ENCODE data around the gene CRADD. TPM values are rescaled to one million over a fixed set of nuclear protein-coding genes. Genes with fewer than 3 reads are reported as not detected.

The CRADD gene
- total and polyA plus RNA-seq, 2 donors (not counting 3 experiments of a cell fraction or from before 2014, with no cell fraction given), result 11.7 to 14.5 TPM

GRCh38 chr12:93876360-93876759 lies 199.2 kb downstream of the CRADD start:
- Histone ChIP-seq H3K9me3 (replicated peaks; ENCODE audit: control insufficient read depth, insufficient read depth, low read length) (no peaks in the 10 kb centered on the region), H3K79me2 (ENCODE audit: control insufficient read depth, insufficient read depth, low read length) (no peaks in the 10 kb centered on the region), H3K36me3 (ENCODE audit: control insufficient read depth in 2 of 2, extremely low read depth in 1 of 2, insufficient read depth in 2 of 2, low read length in 2 of 2) (no peaks in the 10 kb centered on the region), H3K27ac (ENCODE audit: insufficient read depth, low read depth, low read length) (no peak overlapping the region), H3K4me3 (replicated peaks in 1 of 3; ENCODE audit: insufficient read depth in 1 of 3, low read depth in 1 of 3, low read length in 3 of 3) (no peak overlapping the region), H3K27me3 (ENCODE audit: control insufficient read depth in 2 of 2, insufficient read depth in 2 of 2, low read length in 2 of 2) (no peaks in the 10 kb centered on the region), H3K4me1 (ENCODE audit: control insufficient read depth, extremely low read depth, insufficient read depth, low read length) (no peaks in the 10 kb centered on the region), H3K9me1 (replicated peaks; ENCODE audit: control insufficient read depth, extremely low read depth, insufficient read depth, low read length) (no peaks in the 10 kb centered on the region), H3K4me2 (ENCODE audit: insufficient read depth, low read length) (no peak overlapping the region), H4K20me1 (replicated peaks; ENCODE audit: control insufficient read depth, extremely low read depth, insufficient read depth, low read length) (no peaks in the 10 kb centered on the region), H2AFZ (ENCODE audit: low read depth, low read length) (no peak overlapping the region), H3K9ac (replicated peaks; ENCODE audit: extremely low read depth, insufficient read depth, low read length) (no peak overlapping the region)
- CTCF ChIA-PET, result no interaction called here
- POLR2A ChIA-PET, result no interaction called here
- intact Hi-C loops (cut with micrococcal nuclease), result no loop called here
- no TSS peak for BruUV-seq (replicated peaks)
- FAIRE-seq, result no peak
- dilution Hi-C loops (cut with MboI; ENCODE audit: extremely low pct_ligation_motif_present, low sequenced_read_pairs), result no loop called here
- no peak for TF ChIP-seq POLR2A (IDR thresholded peaks at IDR 0.05; ENCODE audit: low read depth, low read length)
- TF ChIP-seq GATA2 (IDR thresholded peaks at IDR 0.05; ENCODE audit: insufficient read depth, insufficient read length, low read depth, low read length), result no peak
- no peak for DNase-seq (ENCODE audit: low read depth, low spot score)

GRCh38 chr12:93877446-93877845 lies 200.3 kb downstream of the CRADD start:
- no peaks in the 10 kb centered on the region for H3K9me1 ChIP-seq (replicated peaks; ENCODE audit: control insufficient read depth, extremely low read depth, insufficient read depth, low read length)
- BruUV-seq (replicated peaks), result no TSS peak
- H3K4me3 ChIP-seq (replicated peaks in 1 of 3; ENCODE audit: insufficient read depth in 1 of 3, low read depth in 1 of 3, low read length in 3 of 3), result no peak overlapping the region
- H3K9me3 ChIP-seq (replicated peaks; ENCODE audit: control insufficient read depth, insufficient read depth, low read length), result no peaks in the 10 kb centered on the region
- H3K79me2 ChIP-seq (ENCODE audit: control insufficient read depth, insufficient read depth, low read length), result no peaks in the 10 kb centered on the region
- DNase-seq (ENCODE audit: low read depth, low spot score), result no peak
- dilution Hi-C loops (cut with MboI; ENCODE audit: extremely low pct_ligation_motif_present, low sequenced_read_pairs) (no loop called here), intact Hi-C loops (cut with micrococcal nuclease) (no loop called here)
- FAIRE-seq, result no peak
- no peak overlapping the region for H2AFZ ChIP-seq (ENCODE audit: low read depth, low read length)
- H3K27ac ChIP-seq (ENCODE audit: insufficient read depth, low read depth, low read length), result no peak overlapping the region
- no peaks in the 10 kb centered on the region for H3K36me3 ChIP-seq (ENCODE audit: control insufficient read depth in 2 of 2, extremely low read depth in 1 of 2, insufficient read depth in 2 of 2, low read length in 2 of 2)
- ChIA-PET CTCF (no interaction called here), POLR2A (no interaction called here)
- H3K9ac ChIP-seq (replicated peaks; ENCODE audit: extremely low read depth, insufficient read depth, low read length), result no peak overlapping the region
- no peaks in the 10 kb centered on the region for H3K27me3 ChIP-seq (ENCODE audit: control insufficient read depth in 2 of 2, insufficient read depth in 2 of 2, low read length in 2 of 2)
- H3K4me1 ChIP-seq (ENCODE audit: control insufficient read depth, extremely low read depth, insufficient read depth, low read length), result no peaks in the 10 kb centered on the region
- H3K4me2 ChIP-seq (ENCODE audit: insufficient read depth, low read length), result no peak overlapping the region
- TF ChIP-seq GATA2 (IDR thresholded peaks at IDR 0.05; ENCODE audit: insufficient read depth, insufficient read length, low read depth, low read length), result no peak
- no peak for TF ChIP-seq POLR2A (IDR thresholded peaks at IDR 0.05; ENCODE audit: low read depth, low read length)
- TF ChIP-seq CTCF (IDR thresholded peaks at IDR 0.05; ENCODE audit: extremely low read depth in 1 of 2, insufficient read depth in 1 of 2, low read depth in 1 of 2, low read length in 2 of 2), result no peak
- no peak for TF ChIP-seq FOS (IDR thresholded peaks at IDR 0.05; ENCODE audit: borderline replicate concordance, insufficient read depth, low read length)
- TF ChIP-seq POLR2AphosphoS5 (IDR thresholded peaks at IDR 0.05; ENCODE audit: insufficient read depth, low read depth, low read length), result no peak
- TF ChIP-seq, protein P1, sequence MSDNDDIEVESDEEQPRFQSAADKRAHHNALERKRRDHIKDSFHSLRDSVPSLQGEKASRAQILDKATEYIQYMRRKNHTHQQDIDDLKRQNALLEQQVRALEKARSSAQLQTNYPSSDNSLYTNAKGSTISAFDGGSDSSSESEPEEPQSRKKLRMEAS (IDR thresholded peaks at IDR 0.05; ENCODE audit: insufficient read depth, insufficient read length), result no peak
- TF ChIP-seq JUN (IDR thresholded peaks at IDR 0.05; ENCODE audit: borderline replicate concordance, insufficient read depth, insufficient read length, low read depth), result no peak
- no peak for TF ChIP-seq EZH2 (IDR thresholded peaks at IDR 0.05; ENCODE audit: borderline replicate concordance, low read depth, low read length, severe bottlenecking)
- TF ChIP-seq MYC (IDR thresholded peaks at IDR 0.05; ENCODE audit: low read depth, low read length), result no peak
- H4K20me1 ChIP-seq (replicated peaks; ENCODE audit: control insufficient read depth, extremely low read depth, insufficient read depth, low read length), result no peaks in the 10 kb centered on the region
